Kasumi-1 (cell line): ENCODE data around the gene TAAR2.
"Not testable (repeated sequence)": the region's sequence is repeated elsewhere in the genome, so short reads cannot be mapped to it uniquely, and the experiment has no call there.

ENCODE experiments used
- DNase-seq, 2 experiments: peaks; one replicate each; lab custom pipeline; 2025; lab: John Stamatoyannopoulos, UW

The TAAR2 gene

GRCh38 chr6:132624175-132624574 is at the start of gene TAAR2:
Gene TAAR2 (minus strand): TSS chr6:132624275. CDS start chr6:132624275, 0 bp downstream.
- no peak for DNase-seq

- DNase-seq, result no peak
Observed at GRCh38 chr6:132673376-132674094, 49.5 kb upstream of the TAAR2 start.

GRCh38 chr6:132671295-132671694 is 47.2 kb upstream of the TAAR2 start:
- no peak for DNase-seq

GRCh38 chr6:132669690-132670291 is 45.7 kb upstream of the TAAR2 start:
- peak; percentile 78 to 84 for DNase-seq

GRCh38 chr6:132666118-132666517 is 42.0 kb upstream of the TAAR2 start:
- no peak for DNase-seq

GRCh38 chr6:132664309-132665034 is 40.4 kb upstream of the TAAR2 start:
- DNase-seq, result no peak

- DNase-seq, result no peak
Observed at GRCh38 chr6:132663661-132664060, 39.6 kb upstream of the TAAR2 start.

- DNase-seq, result no peak
Observed at GRCh38 chr6:132661906-132662305, 37.8 kb upstream of the TAAR2 start.

- DNase-seq, result no peak
Observed at GRCh38 chr6:132659082-132659481, 35.0 kb upstream of the TAAR2 start, which contains the start of gene TAAR1. Gene TAAR1 (minus strand): TSS chr6:132659182. CDS start chr6:132646003, 13,179 bp downstream.

- DNase-seq, result no peak
Observed at GRCh38 chr6:132651062-132651461, 27.0 kb upstream of the TAAR2 start.

- DNase-seq, result no peak
Observed at GRCh38 chr6:132650429-132650828, 26.4 kb upstream of the TAAR2 start.

GRCh38 chr6:132648828-132649227 is 24.8 kb upstream of the TAAR2 start:
- no peak for DNase-seq

GRCh38 chr6:132648356-132648755 is 24.3 kb upstream of the TAAR2 start:
- no peak for DNase-seq

- DNase-seq, result no peak
Observed at GRCh38 chr6:132643547-132643946, 19.5 kb upstream of the TAAR2 start.

GRCh38 chr6:132637135-132637534 is 13.1 kb upstream of the TAAR2 start:
- DNase-seq, result not testable (repeated sequence)

- DNase-seq, result not testable (repeated sequence)
Observed at GRCh38 chr6:132635906-132636305, 11.8 kb upstream of the TAAR2 start.

- not testable (repeated sequence) for DNase-seq
Observed at GRCh38 chr6:132635288-132635687, 11.2 kb upstream of the TAAR2 start.

- no peak for DNase-seq
Observed at GRCh38 chr6:132634796-132635195, 10.7 kb upstream of the TAAR2 start.

- no peak for DNase-seq
Observed at GRCh38 chr6:132633362-132633761, 9.3 kb upstream of the TAAR2 start.

- DNase-seq, result no peak
Observed at GRCh38 chr6:132623106-132623845, 799 bp downstream of the TAAR2 start.

GRCh38 chr6:132616677-132617076 is 7.4 kb downstream of the TAAR2 start:
- no peak for DNase-seq

GRCh38 chr6:132614554-132614953 is 9.5 kb downstream of the TAAR2 start:
- no peak for DNase-seq
